SK-N-DZ (cell line): ENCODE measurements around the gene SCNN1A.

Source experiments
- DNase-seq: peaks from one replicate; pipeline ENCODE4 v3.0.0-alpha.2; 2015; ENCODE audit warnings: low spot score

SCNN1A gene

GRCh38 chr12:6368906-6369525, 6.3 kb downstream of the SCNN1A start:
- DNase-seq: no peak

- no peak for DNase-seq
Observed at GRCh38 chr12:6367969-6368892, 7.1 kb downstream of the SCNN1A start.

GRCh38 chr12:6367065-6367968, 8.0 kb downstream of the SCNN1A start:
- DNase-seq: peak; percentile 42

GRCh38 chr12:6364044-6364374, 11.4 kb downstream of the SCNN1A start:
- no peak for DNase-seq

- no peak for DNase-seq
Observed at GRCh38 chr12:6363330-6364043, 11.9 kb downstream of the SCNN1A start.

- no peak for DNase-seq
Observed at GRCh38 chr12:6363010-6363329, 12.4 kb downstream of the SCNN1A start.

- no peak for DNase-seq
Observed at GRCh38 chr12:6362403-6362802, 13.0 kb downstream of the SCNN1A start.

GRCh38 chr12:6361834-6362233, 13.5 kb downstream of the SCNN1A start:
- DNase-seq: no peak

GRCh38 chr12:6360578-6361490, 14.5 kb downstream of the SCNN1A start:
- DNase-seq: no peak

- no peak for DNase-seq
Observed at GRCh38 chr12:6360080-6360571, 15.2 kb downstream of the SCNN1A start.

GRCh38 chr12:6358881-6359280, 16.5 kb downstream of the SCNN1A start:
- no peak for DNase-seq

- DNase-seq: no peak
Observed at GRCh38 chr12:6356374-6356820, 19.0 kb downstream of the SCNN1A start.

- no peak for DNase-seq
Observed at GRCh38 chr12:6355491-6356373, 19.6 kb downstream of the SCNN1A start.

GRCh38 chr12:6354495-6355393, 20.6 kb downstream of the SCNN1A start:
- DNase-seq: no peak

GRCh38 chr12:6352193-6353173, 22.9 kb downstream of the SCNN1A start:
- no peak for DNase-seq

- DNase-seq: no peak
Observed at GRCh38 chr12:6351622-6352021, 23.7 kb downstream of the SCNN1A start.
